HG03064 (cell line): ENCODE measurements around the gene EEA1.
A peak's percentile ranks its signal among the peaks of the same experiment; 100 is the strongest.

Experiments
- ATAC-seq: cut with Tn5 transposase; IDR thresholded peaks from one replicate; pipeline ENCODE4 v1.9.1; 2021; ENCODE audit warnings: low read depth; ENCODE audit not compliant: unreplicated experiment

The EEA1 gene

DNA sequence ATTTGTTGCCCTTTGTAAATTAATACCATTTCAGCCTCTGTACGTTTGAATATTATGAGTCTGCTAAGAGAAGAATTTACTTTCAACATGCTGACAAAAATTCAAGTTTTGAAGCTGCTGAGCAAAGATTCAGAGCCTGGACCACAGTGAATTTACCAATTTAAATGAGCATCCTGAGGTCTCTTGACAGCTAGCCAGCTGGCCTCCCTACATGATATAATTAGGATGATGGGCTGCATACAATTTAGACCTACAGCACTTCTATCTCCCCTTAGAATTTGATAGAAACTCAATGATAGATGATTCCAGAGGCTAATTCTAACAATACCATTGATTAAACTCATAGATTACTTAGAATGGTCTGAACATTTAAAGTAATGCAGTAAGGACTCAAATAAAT, 10.0 kb upstream of the EEA1 start:
- ATAC-seq = no peak

DNA sequence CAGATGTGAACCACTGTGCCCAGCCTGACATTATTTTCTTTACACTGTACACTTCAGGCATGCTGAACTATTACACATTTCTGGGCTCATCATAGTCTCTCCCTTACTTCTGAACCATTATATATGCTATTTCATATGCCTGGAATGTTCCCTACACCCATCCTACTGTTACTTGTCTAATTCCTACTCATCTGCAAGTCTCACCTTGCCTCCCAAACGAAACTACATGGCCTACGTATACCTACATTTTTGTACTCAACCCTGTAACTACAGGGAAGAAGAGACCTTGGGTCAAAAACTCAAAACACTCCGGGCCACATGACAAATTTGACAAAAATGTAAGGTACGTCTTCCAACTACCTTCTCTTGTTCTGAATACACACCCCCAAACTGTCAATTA, 9.5 kb upstream of the EEA1 start:
- no peak for ATAC-seq

GRCh38 chr12:92938018-92938417, 8.9 kb upstream of the EEA1 start:
- ATAC-seq = no peak

GRCh38 chr12:92933606-92934005, 4.5 kb upstream of the EEA1 start:
- ATAC-seq = no peak

DNA sequence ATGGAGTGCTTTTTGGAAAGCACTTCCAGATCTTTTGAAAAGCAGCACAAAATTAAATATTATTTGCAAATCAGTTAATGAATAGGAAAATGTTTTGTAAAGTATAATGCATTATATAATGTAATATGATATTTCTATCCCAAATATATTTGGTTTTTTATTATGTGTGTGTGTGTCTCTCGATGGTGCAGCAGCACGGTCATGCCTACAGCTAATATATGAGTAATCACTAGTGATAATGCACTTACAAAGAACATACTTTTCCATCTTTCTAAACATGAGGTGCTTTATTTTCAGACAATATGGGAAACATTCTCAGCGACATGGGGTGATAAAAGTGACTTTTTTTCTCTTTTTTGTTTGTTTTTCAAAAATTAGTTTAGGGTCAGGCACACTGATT, 1.3 kb upstream of the EEA1 start:
- no peak for ATAC-seq

GRCh38 chr12:92929983-92930382, 888 bp upstream of the EEA1 start:
- no peak for ATAC-seq

- peak; percentile 2 for ATAC-seq
Measured at GRCh38 chr12:92928421-92928961, 604 bp downstream of the EEA1 start.

GRCh38 chr12:92927436-92928281, 1.4 kb downstream of the EEA1 start:
- peak; percentile 24 for ATAC-seq

- peak; percentile 20 for ATAC-seq
Measured at GRCh38 chr12:92927055-92927435, 2.0 kb downstream of the EEA1 start.

GRCh38 chr12:92926549-92926948, 2.5 kb downstream of the EEA1 start:
- no peak for ATAC-seq

DNA sequence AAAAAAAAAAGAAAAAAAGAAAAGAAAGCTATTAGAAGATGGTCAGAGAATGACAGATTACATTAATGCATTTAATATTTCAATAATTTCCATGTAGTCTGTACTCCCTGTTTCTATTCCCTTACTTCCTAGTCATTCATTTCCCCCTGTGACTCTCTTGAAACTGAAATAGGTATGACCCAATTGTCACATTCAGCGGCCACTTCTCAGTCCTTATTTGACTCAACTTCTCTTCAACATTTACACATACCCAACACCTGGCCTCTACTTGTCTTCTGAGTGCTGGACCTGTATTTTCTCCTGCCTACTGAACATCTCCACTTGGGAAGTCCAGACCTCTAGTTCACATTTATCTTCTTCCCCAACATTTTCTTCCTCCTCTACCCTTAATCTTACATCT, 7.2 kb downstream of the EEA1 start:
- ATAC-seq = peak; percentile 85

GRCh38 chr12:92915365-92915764, 13.7 kb downstream of the EEA1 start:
- no peak for ATAC-seq

GRCh38 chr12:92914170-92914569, 14.9 kb downstream of the EEA1 start:
- no peak for ATAC-seq

DNA sequence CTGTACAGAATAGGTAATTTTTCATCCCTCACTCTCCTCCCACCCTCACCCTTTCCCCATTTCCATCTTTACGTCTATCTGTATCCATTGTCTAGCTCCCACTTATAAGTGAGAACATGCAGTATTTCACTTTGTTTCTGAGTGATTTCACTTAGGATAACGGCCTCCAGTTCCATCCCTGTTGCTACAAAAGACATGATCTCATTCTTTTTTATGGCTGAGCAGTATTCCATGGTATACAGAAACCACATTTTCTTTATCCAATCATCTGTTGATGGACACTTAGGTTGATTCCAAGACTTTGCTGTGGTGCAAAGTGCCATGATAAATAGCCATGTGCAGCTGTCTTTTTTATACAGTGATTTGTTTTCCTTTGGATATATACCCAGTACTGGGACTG, 16.4 kb downstream of the EEA1 start:
- no peak for ATAC-seq

GRCh38 chr12:92912052-92912451, 17.0 kb downstream of the EEA1 start:
- ATAC-seq = no peak

GRCh38 chr12:92911339-92911738, 17.8 kb downstream of the EEA1 start:
- no peak for ATAC-seq

GRCh38 chr12:92908108-92908507, 21.0 kb downstream of the EEA1 start:
- ATAC-seq = no peak

DNA sequence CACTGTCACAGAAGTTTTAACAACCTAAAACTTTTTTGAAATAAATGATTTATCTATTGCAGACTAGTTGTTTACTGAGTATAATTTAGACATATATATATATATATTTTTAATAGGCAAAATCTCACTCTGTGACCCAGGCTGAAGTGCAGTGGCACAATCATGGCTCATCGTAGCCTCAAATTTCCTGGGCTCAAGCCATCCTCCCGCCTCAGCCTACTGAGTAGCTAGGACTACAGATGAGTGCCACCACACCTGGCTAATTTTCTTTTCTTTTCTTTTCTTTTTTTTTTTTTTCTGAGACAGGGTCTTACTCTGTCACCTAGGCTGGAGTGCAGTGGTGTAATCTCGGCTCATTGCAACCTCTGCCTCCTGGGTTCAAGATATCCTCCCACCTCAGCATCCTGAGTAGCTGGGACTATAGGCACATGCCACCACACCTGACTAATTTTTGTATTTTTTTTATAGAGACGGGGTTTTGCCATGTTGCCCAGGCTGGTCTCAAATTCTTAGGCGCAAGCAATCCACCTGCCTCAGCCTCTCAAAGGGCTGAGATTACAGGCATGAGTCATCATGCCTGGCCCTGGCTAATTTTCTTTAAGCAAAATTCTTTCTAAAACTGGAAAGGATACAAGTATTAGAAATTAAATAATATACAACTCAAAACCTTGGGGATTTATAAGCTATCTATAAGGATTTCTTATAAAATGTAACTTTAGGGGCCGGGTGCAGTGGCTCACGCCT, 23.1 kb downstream of the EEA1 start:
- ATAC-seq = no peak

DNA sequence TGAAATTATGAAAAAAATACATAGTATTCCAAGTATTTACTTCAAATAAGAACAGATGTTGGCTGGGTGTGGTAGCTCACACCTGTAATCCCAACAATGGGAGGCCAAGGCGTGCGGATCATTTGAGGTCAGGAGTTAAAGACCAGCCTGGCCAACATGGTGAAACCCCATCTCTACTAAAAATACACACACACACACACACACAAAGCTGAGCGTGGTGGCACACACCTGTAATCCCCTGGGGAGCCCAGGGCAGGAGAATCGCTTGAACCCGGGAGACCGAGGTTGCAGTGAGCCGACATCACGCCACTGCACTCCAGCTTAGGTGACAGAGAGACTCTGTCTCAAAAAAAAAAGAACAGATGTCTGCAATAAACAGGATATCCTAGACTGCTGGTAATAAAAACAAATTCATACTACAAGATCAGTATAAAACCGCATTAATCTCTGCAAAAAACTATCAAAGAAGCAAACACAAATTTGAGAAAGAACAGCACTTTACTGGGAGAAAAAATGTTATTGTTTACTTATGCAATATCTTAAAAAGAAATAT, 23.8 kb downstream of the EEA1 start:
- no peak for ATAC-seq

- no peak for ATAC-seq
Measured at GRCh38 chr12:92900941-92901340, 28.2 kb downstream of the EEA1 start.

- no peak for ATAC-seq
Measured at GRCh38 chr12:92899386-92900001, 29.6 kb downstream of the EEA1 start.
